Cerebellar nuclear complex (tissue), 1 donor: ENCODE measurements around the gene OBP2A.

Experiments
- DNase-seq, 2 experiments: peaks; one replicate each; lab custom pipeline; 2025; lab: John Stamatoyannopoulos, UW

Gene OBP2A

GRCh38 chr9:135579356-135579755 is 33.4 kb downstream of the OBP2A start:
- DNase-seq: no peak

- DNase-seq: no peak
These were observed 34.1 kb downstream of the OBP2A start for GRCh38 chr9:135579889-135580660.

- DNase-seq: no peak
These were observed 34.9 kb downstream of the OBP2A start for GRCh38 chr9:135580664-135581380.

GRCh38 chr9:135581636-135582426 is 35.9 kb downstream of the OBP2A start:
- no peak for DNase-seq

- no peak for DNase-seq
These were observed 36.6 kb downstream of the OBP2A start for GRCh38 chr9:135582541-135582940.

GRCh38 chr9:135582966-135583687 is 37.2 kb downstream of the OBP2A start:
- DNase-seq: no peak

GRCh38 chr9:135583688-135584011 is 37.7 kb downstream of the OBP2A start:
- DNase-seq: no peak

GRCh38 chr9:135584371-135584770 is 38.4 kb downstream of the OBP2A start:
- no peak for DNase-seq

- DNase-seq: no peak
These were observed 39.0 kb downstream of the OBP2A start for GRCh38 chr9:135584934-135585333.

- no peak for DNase-seq
These were observed 40.7 kb downstream of the OBP2A start for GRCh38 chr9:135586601-135587109.

- no peak for DNase-seq
These were observed 41.7 kb downstream of the OBP2A start for GRCh38 chr9:135587658-135588057.

GRCh38 chr9:135588371-135588770 is 42.4 kb downstream of the OBP2A start:
- no peak for DNase-seq

GRCh38 chr9:135588886-135589595 is 43.1 kb downstream of the OBP2A start:
- no peak for DNase-seq

GRCh38 chr9:135589596-135590485 is 43.9 kb downstream of the OBP2A start:
- no peak for DNase-seq

GRCh38 chr9:135590486-135591079 is 44.7 kb downstream of the OBP2A start:
- DNase-seq: no peak

GRCh38 chr9:135591506-135592330 is 45.8 kb downstream of the OBP2A start:
- no peak for DNase-seq

GRCh38 chr9:135592331-135592590 is 46.3 kb downstream of the OBP2A start:
- DNase-seq: no peak

GRCh38 chr9:135592625-135593024 is 46.7 kb downstream of the OBP2A start:
- no peak for DNase-seq

- DNase-seq: no peak
These were observed 50.3 kb downstream of the OBP2A start for GRCh38 chr9:135596211-135596610.
